Measurements from ENCODE around the gene MEA1.

- TF ChIP-seq CTCF (IDR thresholded peaks at IDR 0.05) (no peak), POLR2A (IDR thresholded peaks at IDR 0.05) (no peak)
Measured at GRCh38 chr6:43047998-43048397, 34.3 kb upstream of the MEA1 start.

Measured in adrenal gland (tissue), 5 donors.